Neural cell (in vitro differentiated cells): ENCODE results near the gene CKAP5. TPM values are rescaled to one million over a fixed set of nuclear protein-coding genes. Genes with fewer than 3 reads are reported as not detected.
"Not testable (repeated sequence)": the region's sequence is repeated elsewhere in the genome, so short reads cannot be mapped to it uniquely, and the experiment has no call there.

Source experiments
- H2AFZ ChIP-seq: fragments of 200-600, 300-800 bp; sonication (generic), shearing (Covaris generic); 2 replicates; pipeline ENCODE4 v1.6.0; 2014; ENCODE audit warnings: low read depth, mild to moderate bottlenecking, antibody characterized with exemption, low read length, moderate library complexity
- H3F3A ChIP-seq: fragments of 200-600 bp; shearing (Covaris generic); 2 replicates; pipeline ENCODE4 v1.6.1; 2016; ENCODE audit warnings: mild to moderate bottlenecking, moderate library complexity, mixed read lengths, antibody characterized with exemption, low read length; ENCODE audit not compliant: insufficient read depth, poor library complexity, severe bottlenecking
- H3K27ac ChIP-seq: fragments of 200-600, 300-800 bp; sonication (generic), shearing (Covaris generic); 2 replicates; pipeline ENCODE4 v1.5.1; 2014; ENCODE audit warnings: mild to moderate bottlenecking, low read length, moderate library complexity
- H3K27me3 ChIP-seq: fragments of 300-800, 200-600 bp; sonication (generic), shearing (Covaris generic); 2 replicates; pipeline ENCODE4 v1.6.0; 2014; ENCODE audit warnings: mild to moderate bottlenecking, low read depth, low read length, moderate library complexity; ENCODE audit not compliant: insufficient read depth
- H3K36me3 ChIP-seq: fragments of 300-800, 200-600 bp; sonication (generic), shearing (Covaris generic); 2 replicates; pipeline ENCODE4 v1.5.1; 2014; ENCODE audit warnings: mild to moderate bottlenecking, antibody characterized with exemption, low read length, moderate library complexity; ENCODE audit not compliant: insufficient read depth
- H3K4me2 ChIP-seq: fragments of 300-800, 200-600 bp; sonication (generic), shearing (Covaris generic); 2 replicates; pipeline ENCODE4 v1.6.0; 2014; ENCODE audit warnings: mild to moderate bottlenecking, low read length
- H3K4me3 ChIP-seq: fragments of 300-800, 200-600 bp; sonication (generic), shearing (Covaris generic); 2 replicates; pipeline ENCODE4 v1.5.1; 2014; ENCODE audit warnings: mild to moderate bottlenecking, low read length, moderate library complexity
- H3K79me2 ChIP-seq: fragments of 200-600 bp; shearing (Covaris generic); replicated peaks from 2 replicates; pipeline ENCODE4 v1.6.0; 2014; ENCODE audit warnings: mild to moderate bottlenecking, low read length, moderate library complexity; ENCODE audit not compliant: insufficient read depth
- H3K9ac ChIP-seq: fragments of 300-800, 200-600 bp; sonication (generic), shearing (Covaris generic); 2 replicates; pipeline ENCODE4 v1.6.1; 2016; ENCODE audit warnings: mild to moderate bottlenecking, low read length, mixed read lengths
- H3K9me2 ChIP-seq: fragments of 200-600 bp; shearing (Covaris generic); 2 replicates; pipeline ENCODE4 v1.6.1; 2016; ENCODE audit warnings: mild to moderate bottlenecking, low read length, mixed read lengths; ENCODE audit not compliant: insufficient read depth
- H3K9me3 ChIP-seq: fragments of 200-600, 300-800 bp; sonication (generic), shearing (Covaris generic); 2 replicates; pipeline ENCODE4 v1.6.1; 2016; ENCODE audit warnings: mild to moderate bottlenecking, mixed run types, low read length, moderate library complexity, mixed read lengths
- H4K20me1 ChIP-seq: fragments of 200-600 bp; shearing (Covaris generic); 2 replicates; pipeline ENCODE4 v1.6.1; 2016; ENCODE audit warnings: mild to moderate bottlenecking, mixed run types; ENCODE audit not compliant: insufficient read depth
- CTCF ChIP-seq: fragments of 450-650 bp; IDR thresholded peaks from 2 replicates; pipeline ENCODE4 v1.5.1; 2014; ENCODE audit warnings: antibody characterized with exemption, mild to moderate bottlenecking, moderate library complexity; ENCODE audit not compliant: poor library complexity, severe bottlenecking
- EP300 ChIP-seq: fragments of 450-650 bp; conservative IDR thresholded peaks from 2 replicates; pipeline ENCODE4 v1.6.1; 2014; ENCODE audit warnings: antibody characterized with exemption, mild to moderate bottlenecking, moderate library complexity; ENCODE audit not compliant: poor library complexity, severe bottlenecking
- EZH2 ChIP-seq: fragments of 200-600, 300-800 bp; shearing (Covaris generic), sonication (generic); IDR thresholded peaks from 2 replicates; pipeline ENCODE4 v1.6.1; 2014; ENCODE audit warnings: antibody characterized with exemption, low read length, borderline replicate concordance, mild to moderate bottlenecking; ENCODE audit not compliant: insufficient read depth, poor library complexity, severe bottlenecking
- MXI1 ChIP-seq: fragments of 450-650 bp; conservative IDR thresholded peaks from 2 replicates; pipeline ENCODE4 v1.6.1; 2014; ENCODE audit warnings: antibody characterized with exemption, mild to moderate bottlenecking; ENCODE audit not compliant: poor library complexity, severe bottlenecking
- POLR2AphosphoS5 ChIP-seq: IDR thresholded peaks from 2 replicates; pipeline ENCODE4 v1.6.1; 2012
- RAD21 ChIP-seq: fragments of 450-650 bp; conservative IDR thresholded peaks from 2 replicates; pipeline ENCODE4 v1.6.1; 2014; ENCODE audit warnings: antibody characterized with exemption, mild to moderate bottlenecking, moderate library complexity
- REST ChIP-seq: IDR thresholded peaks from 2 replicates; pipeline ENCODE4 v1.6.1; 2012; ENCODE audit warnings: borderline replicate concordance
- SMC3 ChIP-seq: fragments of 450-650 bp; conservative IDR thresholded peaks from 2 replicates; pipeline ENCODE4 v1.6.1; 2014; ENCODE audit warnings: antibody characterized with exemption, mild to moderate bottlenecking, moderate library complexity; ENCODE audit not compliant: poor library complexity
- TAF1 ChIP-seq: IDR thresholded peaks from 2 replicates; pipeline ENCODE4 v1.6.1; 2012; ENCODE audit warnings: low read depth
- polyA plus RNA-seq: library from polyadenylated mRNA; depleted of rRNA; stranded (reverse); fragments of >200 nt; gene quantifications from 2 replicates; pipeline ENCODE4 v1.2.3, GENCODE V29; 2014

Gene CKAP5
- polyA plus RNA-seq, 1 donor from 2014 or later: 90.3 TPM

GRCh38 chr11:46800177-46800576, 45.9 kb downstream of the CKAP5 start:
- Histone ChIP-seq H3K36me3 (no peaks in the 10 kb centered on the region), H3K9me2 (no peaks in the 10 kb centered on the region), H3K4me2 (no peak overlapping the region), H3K79me2 (no peaks in the 10 kb centered on the region), H3K9me3 (no peaks in the 10 kb centered on the region), H3K9ac (no peak overlapping the region), H3K4me3 (no peak overlapping the region), H4K20me1 (no peaks in the 10 kb centered on the region), H3F3A (no peaks in the 10 kb centered on the region), H3K27ac (no peak overlapping the region), H3K27me3 (no peaks in the 10 kb centered on the region), H2AFZ (no peak overlapping the region)
- TF ChIP-seq MXI1 (no peak), REST (no peak), CTCF (no peak), POLR2AphosphoS5 (no peak), RAD21 (no peak)

GRCh38 chr11:46799725-46800124, 46.4 kb downstream of the CKAP5 start:
- not testable (repeated sequence) for H3K4me3 ChIP-seq, H3K36me3 ChIP-seq, H3K9ac ChIP-seq, H3K79me2 ChIP-seq, H3K4me2 ChIP-seq, H3K27me3 ChIP-seq, H3K9me3 ChIP-seq, H3K9me2 ChIP-seq, H3K27ac ChIP-seq, H2AFZ ChIP-seq, H3F3A ChIP-seq, H4K20me1 ChIP-seq

DNA sequence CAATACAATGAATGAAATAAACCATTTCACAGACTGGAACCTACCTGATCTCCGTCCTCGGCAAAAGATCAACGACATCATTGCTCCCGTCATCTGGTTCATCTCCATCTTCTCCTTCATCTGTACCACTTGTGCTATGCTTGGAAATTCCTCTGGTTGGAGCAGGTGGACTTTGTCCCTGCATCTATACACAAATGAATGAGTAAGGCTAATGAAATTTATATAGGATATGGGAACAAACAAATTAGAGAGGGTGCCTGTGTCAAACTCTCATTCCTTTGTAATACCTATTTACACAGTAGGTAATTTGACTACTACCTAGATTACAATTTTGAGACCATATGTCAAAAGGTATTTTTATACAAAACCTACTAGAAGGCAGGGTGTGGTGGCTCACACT, 67.7 kb downstream of the CKAP5 start:
- H3K9ac ChIP-seq: no peak overlapping the region
- no peaks in the 10 kb centered on the region for H3K27me3 ChIP-seq
- H3K9me2 ChIP-seq: no peaks in the 10 kb centered on the region
- H4K20me1 ChIP-seq: no peaks in the 10 kb centered on the region
- H3F3A ChIP-seq: no peaks in the 10 kb centered on the region
- no peak overlapping the region for H2AFZ ChIP-seq
- H3K79me2 ChIP-seq: no peaks in the 10 kb centered on the region
- no peak overlapping the region for H3K27ac ChIP-seq
- no peaks in the 10 kb centered on the region for H3K36me3 ChIP-seq
- no peak overlapping the region for H3K4me2 ChIP-seq
- no peak for TF ChIP-seq EP300
- TF ChIP-seq REST: no peak
- no peak for TF ChIP-seq EZH2
- no peak for TF ChIP-seq SMC3
- TF ChIP-seq POLR2AphosphoS5: no peak
- no peak for TF ChIP-seq RAD21
- TF ChIP-seq MXI1: no peak
- TF ChIP-seq CTCF: no peak
- no peak for TF ChIP-seq TAF1
- no peak overlapping the region for H3K4me3 ChIP-seq
- no peaks in the 10 kb centered on the region for H3K9me3 ChIP-seq
